HepG2 (cell line): ENCODE data around the gene MYO10. TPM values are rescaled to one million over a fixed set of nuclear protein-coding genes. Genes with fewer than 3 reads are reported as not detected.

Source experiments
- ATAC-seq: fragments of 200-7000 bp; cut with Tn5 transposase; 3 replicates; pipeline ENCODE4 v1.9.1; 2020; ENCODE audit warnings: mild to moderate bottlenecking, moderate library complexity
- BruUV-seq: library from RNA; stranded (reverse); fragments of 400-500 nt; replicated peaks from 2 replicates; lab custom pipeline; 2021; lab: Mats Ljungman, UMichigan
- CTCF ChIA-PET: fragments of 300-600 bp; formaldehyde crosslinking; extraction: SDS; loops from one replicate; lab custom pipeline; 2021; ENCODE audit warnings: low total read pairs, inconsistent platforms, low intra/inter-chr PET ratio; lab: Yijun Ruan, JAX
- POLR2A ChIA-PET: fragments of 350-600 bp; sonication (Branson Sonifier 250); formaldehyde crosslinking; loops from one replicate; lab custom pipeline; 2020; ENCODE audit warnings: antibody characterized with exemption, inconsistent platforms; lab: Yijun Ruan, JAX
- DNase-seq: peaks from one replicate; pipeline ENCODE4 v3.0.0-alpha.2; 2015; ENCODE audit warnings: low spot score
- FAIRE-seq: peaks from 3 replicates; lab custom pipeline; 2011; peaks lifted over from hg19 to GRCh38; lab: Jason Lieb, UNC
- H2AFZ ChIP-seq: one replicate; pipeline ENCODE4 v1.6.1; 2011; ENCODE audit warnings: low read length, inconsistent platforms
- H3K27ac ChIP-seq: fragments of 300-600 bp; 3 replicates; pipeline ENCODE4 v1.8.0; 2011; ENCODE audit warnings: mixed run types, mild to moderate bottlenecking, mixed read lengths, low read length, inconsistent platforms; ENCODE audit not compliant: insufficient read depth; ENCODE audit errors: extremely low read length
- H3K27me3 ChIP-seq, 2 experiments: fragments of 200-600 bp in 1 of 2; 2 replicates in 1 of 2; 3 replicates in 1 of 2; pipeline versions ENCODE4 v1.6.0 to v1.8.0; 2011; ENCODE audit warnings: low read length in 2 of 2, mild to moderate bottlenecking in 2 of 2, moderate library complexity in 2 of 2, inconsistent platforms in 1 of 2; ENCODE audit not compliant: insufficient read depth in 2 of 2, control insufficient read depth in 1 of 2
- H3K36me3 ChIP-seq, 2 experiments: fragments of 200-600 bp in 1 of 2; replicated peaks in 1 of 2; 2 replicates in 1 of 2; 3 replicates in 1 of 2; pipeline versions ENCODE4 v1.5.1 to v1.8.0; 2011; ENCODE audit warnings: low read length in 2 of 2, inconsistent platforms in 1 of 2; ENCODE audit not compliant: insufficient read depth in 2 of 2, control insufficient read depth in 1 of 2
- H3K4me1 ChIP-seq: 2 replicates; pipeline ENCODE4 v1.5.1; 2012; ENCODE audit warnings: low read length, inconsistent platforms; ENCODE audit not compliant: insufficient read depth
- H3K4me2 ChIP-seq: 2 replicates; pipeline ENCODE4 v1.6.0; 2011; ENCODE audit warnings: low read depth, low read length, inconsistent platforms
- H3K4me3 ChIP-seq, 3 experiments: fragments of 200-600 bp in 1 of 3; sonication (generic), shearing (Covaris generic) in 1 of 3; replicated peaks in 1 of 3; 2 replicates each; pipeline ENCODE4 v1.5.1; 2011 to 2016; ENCODE audit warnings: low read length in 3 of 3, inconsistent platforms in 2 of 3, low read depth in 2 of 3, mild to moderate bottlenecking in 2 of 3, control low read depth in 1 of 3, mixed read lengths in 1 of 3; ENCODE audit not compliant: insufficient read depth in 1 of 3
- H3K79me2 ChIP-seq: one replicate; pipeline ENCODE4 v1.6.1; 2011; ENCODE audit warnings: low read length, inconsistent platforms; ENCODE audit not compliant: insufficient read depth
- H3K9ac ChIP-seq: 2 replicates; pipeline ENCODE4 v1.6.0; 2011; ENCODE audit warnings: mild to moderate bottlenecking, low read depth, low read length, inconsistent platforms; ENCODE audit not compliant: insufficient read depth
- H3K9me3 ChIP-seq: 2 replicates; pipeline ENCODE4 v1.5.1; 2012; ENCODE audit warnings: mild to moderate bottlenecking, low read length
- H4K20me1 ChIP-seq: 2 replicates; pipeline ENCODE4 v1.6.0; 2011; ENCODE audit warnings: inconsistent platforms, mild to moderate bottlenecking, low read length, moderate library complexity; ENCODE audit not compliant: insufficient read depth
- GABPB1 ChIP-seq: IDR thresholded peaks from 2 replicates; pipeline ENCODE4 v1.6.1; 2016; ENCODE audit warnings: mild to moderate bottlenecking, missing genetic modification reagents, moderate library complexity, missing compliant biosample characterization
- ISL2 ChIP-seq: sonication (generic); formaldehyde crosslinking; IDR thresholded peaks from 2 replicates; pipeline ENCODE4 v1.5.0; 2020; ENCODE audit warnings: missing genetic modification reagents
- LRRFIP1 ChIP-seq: sonication (generic); formaldehyde crosslinking; conservative IDR thresholded peaks from 2 replicates; pipeline ENCODE4 v1.4.0; 2020; ENCODE audit warnings: missing genetic modification reagents
- MED13 ChIP-seq: sonication (generic); formaldehyde crosslinking; IDR thresholded peaks from 2 replicates; pipeline ENCODE4 v1.5.0; 2020; ENCODE audit warnings: missing genetic modification reagents
- SMAD3 ChIP-seq: sonication (generic); formaldehyde crosslinking; IDR thresholded peaks from 2 replicates; pipeline ENCODE4 v1.4.0; 2020; ENCODE audit warnings: missing genetic modification reagents
- SPEN ChIP-seq: sonication (generic); formaldehyde crosslinking; IDR thresholded peaks from 2 replicates; pipeline ENCODE4 v1.5.1; 2020; ENCODE audit warnings: low read depth, mild to moderate bottlenecking, missing genetic modification reagents
- ZHX1 ChIP-seq: sonication (generic); formaldehyde crosslinking; IDR thresholded peaks from 2 replicates; pipeline ENCODE4 v1.8.1; 2022; ENCODE audit warnings: low read depth, mild to moderate bottlenecking, missing genetic modification reagents
- ZNF326 ChIP-seq: sonication (generic); formaldehyde crosslinking; IDR thresholded peaks from 2 replicates; pipeline ENCODE4 v1.4.0; 2020; ENCODE audit warnings: missing genetic modification reagents, borderline replicate concordance
- ZNF878 ChIP-seq: sonication (generic); formaldehyde crosslinking; IDR thresholded peaks from 2 replicates; pipeline ENCODE4 v1.8.1; 2023; ENCODE audit warnings: mild to moderate bottlenecking, missing genetic modification reagents, moderate library complexity
- WGBS: methylation state at CpG from one replicate; pipeline ENCODE4 v1.1.6; 2017; ENCODE audit warnings: low lambda C conversion rate; 5-methylcytosine and 5-hydroxymethylcytosine counted together
- in situ Hi-C: cut with HindIII; loops from 2 replicates; pipeline ENCODE4 v1.10.0; 2017; ENCODE audit warnings: low pct_unique_long_range_greater_than_20kb; ENCODE audit not compliant: extremely low pct_ligation_motif_present
- intact Hi-C: fragments of 100-400 bp; cut with micrococcal nuclease; formaldehyde crosslinking; loops from one replicate; pipeline ENCODE4 v1.10.0; 2022; ENCODE audit not compliant: unreplicated experiment
- polyA plus RNA-seq, 8 experiments: library from polyadenylated mRNA; depleted of rRNA in 3 of 8; stranded (reverse) in 7 of 8; unstranded in 1 of 8; fragments of >200 nt; fragmentation: Illumina TruSeq in 4 of 8; extraction: Trizol in 4 of 8; gene quantifications; 2 replicates each; pipeline versions ENCODE4 v1.2.1 to v1.2.3, GENCODE V29; 2011 to 2016; ENCODE audit warnings: low read depth in 4 of 8, missing spikeins in 1 of 8, mixed read lengths in 1 of 8; ENCODE audit not compliant: insufficient read depth in 1 of 8
- total RNA-seq, 5 experiments: library from RNA; depleted of rRNA; stranded (reverse); fragments of >200 nt; fragmentation: Illumina TruSeq; extraction: Trizol; gene quantifications; 2 replicates each; pipeline ENCODE4 v1.2.3, GENCODE V29; 2016; ENCODE audit warnings: low read depth in 1 of 5
- TF ChIP-seq, protein P1 (sequence below): IDR thresholded peaks from 2 replicates; pipeline ENCODE4 v1.6.1; 2016; ENCODE audit warnings: mild to moderate bottlenecking, missing biosample characterization, missing genetic modification reagents

The MYO10 gene
- total and polyA plus RNA-seq, 2 of the 13 experiments (the other 11 are each of a cell fraction or from before 2014, with no cell fraction given) = 4.5 to 14.0 TPM

GRCh38 chr5:16883806-16884205, 52.3 kb downstream of the MYO10 start:
- H3K9ac ChIP-seq = no peak overlapping the region
- H3K36me3 ChIP-seq = no peaks in the 10 kb centered on the region
- BruUV-seq = no TSS peak
- no peak overlapping the region for H3K4me2 ChIP-seq
- no peaks in the 10 kb centered on the region for H3K79me2 ChIP-seq
- ATAC-seq = no peak
- no peak overlapping the region for H2AFZ ChIP-seq
- no peak overlapping the region for H3K4me3 ChIP-seq
- CTCF ChIA-PET = no interaction called here
- POLR2A ChIA-PET = no interaction called here
- peaks cover 0 to 22% of the 10 kb centered on the region in 2 experiments; a peak in 1 of 5 replicates for H3K27me3 ChIP-seq
- peaks cover 18% of the 10 kb centered on the region for H3K4me1 ChIP-seq
- no peak for FAIRE-seq
- TF ChIP-seq MED13 = no peak
- TF ChIP-seq LRRFIP1 (CRISPR knock-in tag) = no peak
- TF ChIP-seq ZNF878 = no peak
- TF ChIP-seq ISL2 (CRISPR knock-in tag) = no peak
- TF ChIP-seq, protein P1, sequence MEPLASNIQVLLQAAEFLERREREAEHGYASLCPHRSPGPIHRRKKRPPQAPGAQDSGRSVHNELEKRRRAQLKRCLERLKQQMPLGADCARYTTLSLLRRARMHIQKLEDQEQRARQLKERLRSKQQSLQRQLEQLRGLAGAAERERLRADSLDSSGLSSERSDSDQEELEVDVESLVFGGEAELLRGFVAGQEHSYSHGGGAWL (CRISPR knock-in tag) = no peak
- no peak for TF ChIP-seq ZNF326 (CRISPR knock-in tag)
- no peak for TF ChIP-seq ZHX1 (CRISPR knock-in tag)
- TF ChIP-seq SPEN (CRISPR knock-in tag) = no peak
- no peak for TF ChIP-seq SMAD3 (CRISPR knock-in tag)
- no peak for TF ChIP-seq GABPB1 (CRISPR knock-in tag)
- 31% methylated on average over 6 of the region's 6 CpGs for WGBS
- H4K20me1 ChIP-seq = no peaks in the 10 kb centered on the region
- intact Hi-C loops = no loop called here
- in situ Hi-C loops = no loop called here
- H3K9me3 ChIP-seq = no peaks in the 10 kb centered on the region
- DNase-seq = no peak
- H3K27ac ChIP-seq = no peak overlapping the region
